Naive thymus-derived CD4-positive, alpha-beta T cell (primary cell): Measurements from ENCODE around the gene CENPQ. TPM values are rescaled to one million over a fixed set of nuclear protein-coding genes. Genes with fewer than 3 reads are reported as not detected.

Experiments used
- ATAC-seq: fragments of 150-1000 bp; cut with Tn5 transposase; 2 replicates; pipeline ENCODE4 v1.10.0; 2021; ENCODE audit warnings: mild to moderate bottlenecking, moderate library complexity
- CTCF ChIA-PET: fragments of 350-600 bp; sonication (Branson Sonifier 250); formaldehyde crosslinking; loops from one replicate; lab custom pipeline; 2021; ENCODE audit warnings: antibody characterized with exemption; lab: Charles Lee
- POLR2A ChIA-PET: fragments of 350-600 bp; sonication (Branson Sonifier 250); formaldehyde crosslinking; loops from one replicate; lab custom pipeline; 2021; ENCODE audit warnings: antibody characterized with exemption, inconsistent platforms; lab: Charles Lee
- DNase-seq, 9 donors: peaks; one replicate each; pipeline versions ENCODE4 v3.0.0 to v3.0.0-alpha.2; 2020 to 2022; ENCODE audit warnings: mixed read lengths in 1 of 9
- H3K27ac ChIP-seq: one replicate; pipeline ENCODE4 v1.7.0; 2013; ENCODE audit warnings: mild to moderate bottlenecking, low read depth, low read length, moderate library complexity
- H3K27me3 ChIP-seq, 2 donors: one replicate each; pipeline ENCODE4 v1.7.0; 2013; ENCODE audit warnings: low read length in 2 of 2, mild to moderate bottlenecking in 2 of 2, moderate library complexity in 2 of 2; ENCODE audit not compliant: control insufficient read depth in 2 of 2, insufficient read depth in 2 of 2
- H3K36me3 ChIP-seq, 3 experiments: 1 replicate in 2 of 3; 2 replicates in 1 of 3; pipeline ENCODE4 v1.7.0; 2013; ENCODE audit warnings: low read length in 3 of 3, mild to moderate bottlenecking in 3 of 3, moderate library complexity in 1 of 3; ENCODE audit not compliant: insufficient read depth in 3 of 3, control insufficient read depth in 2 of 3
- H3K4me1 ChIP-seq, 2 donors: one replicate each; pipeline ENCODE4 v1.7.0; 2013; ENCODE audit warnings: low read length in 2 of 2, mild to moderate bottlenecking in 2 of 2, moderate library complexity in 1 of 2; ENCODE audit not compliant: control insufficient read depth in 2 of 2, insufficient read depth in 2 of 2
- H3K4me3 ChIP-seq: 2 replicates; pipeline ENCODE4 v1.7.0; 2013; ENCODE audit warnings: mild to moderate bottlenecking, low read length
- H3K9me3 ChIP-seq, 3 experiments: 1 replicate in 2 of 3; 2 replicates in 1 of 3; pipeline ENCODE4 v1.7.0; 2013; ENCODE audit warnings: low read length in 3 of 3; ENCODE audit not compliant: control insufficient read depth in 2 of 3
- H3K27ac Mint-ChIP-seq, 9 donors: one replicate each; pipeline ENCODE4 v1.8.0; 2020 to 2022; ENCODE audit warnings: mixed read lengths in 9 of 9, mild to moderate bottlenecking in 8 of 9, moderate library complexity in 5 of 9, inconsistent platforms in 2 of 9
- H3K27me3 Mint-ChIP-seq, 5 donors: one replicate each; pipeline ENCODE4 v1.8.0; 2021 to 2022; ENCODE audit warnings: mixed read lengths in 5 of 5, mild to moderate bottlenecking in 1 of 5
- H3K36me3 Mint-ChIP-seq, 5 donors: one replicate each; pipeline ENCODE4 v1.8.0; 2020 to 2022; ENCODE audit warnings: mixed read lengths in 5 of 5, mild to moderate bottlenecking in 3 of 5, inconsistent platforms in 1 of 5
- H3K4me1 Mint-ChIP-seq, 7 donors: one replicate each; pipeline ENCODE4 v1.8.0; 2020 to 2022; ENCODE audit warnings: mixed read lengths in 7 of 7, mild to moderate bottlenecking in 3 of 7, inconsistent platforms in 1 of 7
- H3K4me3 Mint-ChIP-seq, 10 donors: one replicate each; pipeline ENCODE4 v1.8.0; 2020 to 2022; ENCODE audit warnings: mild to moderate bottlenecking in 10 of 10, mixed read lengths in 10 of 10, moderate library complexity in 6 of 10, inconsistent platforms in 2 of 10
- H3K9me3 Mint-ChIP-seq, 11 donors: one replicate each; pipeline ENCODE4 v1.8.0; 2020 to 2022; ENCODE audit warnings: mixed read lengths in 11 of 11, mild to moderate bottlenecking in 4 of 11, inconsistent platforms in 1 of 11, moderate library complexity in 1 of 11
- intact Hi-C, 2 donors: fragments of 100-400 bp; cut with micrococcal nuclease; formaldehyde crosslinking; loops; one replicate each; pipeline ENCODE4 v1.15.1; 2023
- polyA plus RNA-seq, 2 donors: library from polyadenylated mRNA; unstranded; fragments of 300-500 nt; fragmentation: Illumina TruSeq; gene quantifications; one replicate each; pipeline ENCODE4 v1.2.3, GENCODE V29; 2021
- total RNA-seq, 6 experiments: library from RNA in 5 of 6; stranded (reverse) in 5 of 6; gene quantifications; 1 replicate in 5 of 6; 2 replicates in 1 of 6; pipeline ENCODE4 v1.2.3 and lab custom pipeline; 2021 to 2026

Gene CENPQ
- total and polyA plus RNA-seq, 7 experiments from 2014 or later = 1.2 to 11.4 (median 3.3) TPM

DNA sequence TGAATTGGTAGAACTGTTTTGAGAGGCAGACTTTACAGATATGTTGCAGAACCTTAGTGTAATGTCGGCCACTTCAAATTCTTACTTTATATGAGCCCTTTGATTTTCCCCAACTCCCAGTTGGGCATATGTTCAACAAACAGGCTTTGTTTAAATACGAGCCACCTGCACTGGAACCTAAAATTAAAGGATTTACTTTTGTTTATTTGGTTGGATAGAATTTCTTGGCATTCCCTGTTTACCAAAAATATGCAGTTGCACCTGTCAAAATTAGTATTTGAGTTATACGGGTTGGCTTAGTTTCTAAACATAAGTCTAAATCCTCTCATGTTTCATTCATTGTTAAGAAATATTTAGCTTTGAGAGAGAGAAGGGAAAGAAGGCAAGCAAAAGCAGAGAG lies 34.1 kb downstream of the CENPQ start:
- Histone ChIP-seq H3K27me3 (no peaks in the 10 kb centered on the region), H3K36me3 (no peaks in the 10 kb centered on the region), H3K4me1 (no peaks in the 10 kb centered on the region), H3K27ac (no peak overlapping the region), H3K4me3 (no peak overlapping the region), H3K9me3 (no peaks in the 10 kb centered on the region)
- H3K36me3 Mint-ChIP-seq = peaks cover 0 to 27% (median 4%) of the 10 kb centered on the region in 5 donors
- CTCF ChIA-PET = no interaction called here
- no peaks in the 10 kb centered on the region for H3K9me3 Mint-ChIP-seq
- H3K27ac Mint-ChIP-seq = no peak overlapping the region
- H3K4me3 Mint-ChIP-seq = no peak overlapping the region
- POLR2A ChIA-PET = no interaction called here
- DNase-seq = no peak
- intact Hi-C loops = no loop called here
- ATAC-seq = no peak
- no peaks in the 10 kb centered on the region for H3K4me1 Mint-ChIP-seq
- H3K27me3 Mint-ChIP-seq = peaks cover 0 to 6% (median 0%) of the 10 kb centered on the region in 5 donors

DNA sequence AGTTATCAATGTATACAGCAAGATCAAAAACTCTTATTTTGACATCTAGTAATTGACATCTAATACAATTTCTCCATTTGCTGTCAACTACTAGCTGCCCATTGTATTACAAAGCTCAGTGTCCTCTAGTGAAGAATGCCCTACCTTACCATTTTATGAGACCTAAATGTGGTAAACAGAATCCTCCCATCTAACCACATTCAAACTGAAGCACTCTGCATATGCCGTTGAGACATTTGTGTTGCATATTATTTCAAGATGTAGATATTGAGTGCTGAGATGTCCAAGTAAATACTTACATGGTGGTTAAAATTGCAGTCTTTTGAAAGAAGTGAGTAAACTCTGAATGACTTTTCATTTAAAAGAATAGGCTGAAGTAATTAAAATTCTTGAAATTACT lies 36.0 kb downstream of the CENPQ start:
- Mint-ChIP-seq H3K36me3 (peaks cover 0 to 15% (median 0%) of the 10 kb centered on the region in 5 donors), H3K9me3 (no peaks in the 10 kb centered on the region), H3K4me3 (no peak overlapping the region), H3K27me3 (peaks cover 0 to 11% (median 5%) of the 10 kb centered on the region in 5 donors), H3K27ac (no peak overlapping the region), H3K4me1 (no peaks in the 10 kb centered on the region)
- ChIA-PET CTCF (no interaction called here), POLR2A (no interaction called here)
- Histone ChIP-seq H3K27me3 (no peaks in the 10 kb centered on the region), H3K4me3 (no peak overlapping the region), H3K9me3 (no peaks in the 10 kb centered on the region), H3K4me1 (no peaks in the 10 kb centered on the region), H3K27ac (no peak overlapping the region), H3K36me3 (no peaks in the 10 kb centered on the region)
- DNase-seq (no peak), ATAC-seq (no peak)
- intact Hi-C loops = no loop called here

DNA sequence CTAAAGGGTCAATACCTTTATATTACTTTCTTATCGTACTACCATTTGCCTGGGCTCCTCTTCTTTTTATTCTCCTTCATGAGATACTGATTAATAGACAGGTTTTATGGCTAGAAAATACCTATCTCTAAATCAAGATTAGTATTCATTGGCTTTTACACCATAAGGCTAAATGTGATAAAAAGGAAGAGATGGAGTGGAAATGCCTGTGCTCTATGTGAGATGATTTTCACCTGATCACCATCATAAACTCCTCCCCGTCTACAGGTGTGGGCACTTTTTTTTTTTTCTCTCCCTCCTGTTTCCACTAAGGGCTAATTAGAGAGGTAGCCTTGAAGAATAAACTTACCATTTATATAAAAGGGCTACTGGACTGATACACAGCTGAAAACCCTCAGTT lies 36.5 kb downstream of the CENPQ start, which contains the start of gene GLYATL3:
TSS of gene GLYATL3 (plus strand) at position 301 of the 400 bp plus-strand sequence. CDS start 12,068 bp downstream, outside the sequence.
- Histone ChIP-seq H3K27me3 (no peaks in the 10 kb centered on the region), H3K27ac (no peak within 1 kb of the TSS), H3K4me1 (no peaks in the 10 kb centered on the region), H3K4me3 (no peak within 1 kb of the TSS), H3K9me3 (no peaks in the 10 kb centered on the region), H3K36me3 (no peaks in the 10 kb centered on the region)
- H3K27me3 Mint-ChIP-seq = peaks cover 0 to 11% (median 6%) of the 10 kb centered on the region in 5 donors
- ChIA-PET CTCF (no interaction called here), POLR2A (no interaction called here)
- H3K36me3 Mint-ChIP-seq = peaks cover 0 to 10% (median 0%) of the 10 kb centered on the region in 5 donors
- ATAC-seq = no peak
- no peaks in the 10 kb centered on the region for H3K9me3 Mint-ChIP-seq
- H3K27ac Mint-ChIP-seq = no peak within 1 kb of the TSS
- no peak for DNase-seq
- intact Hi-C loops = no loop called here
- no peaks in the 10 kb centered on the region for H3K4me1 Mint-ChIP-seq
- no peak within 1 kb of the TSS for H3K4me3 Mint-ChIP-seq

DNA sequence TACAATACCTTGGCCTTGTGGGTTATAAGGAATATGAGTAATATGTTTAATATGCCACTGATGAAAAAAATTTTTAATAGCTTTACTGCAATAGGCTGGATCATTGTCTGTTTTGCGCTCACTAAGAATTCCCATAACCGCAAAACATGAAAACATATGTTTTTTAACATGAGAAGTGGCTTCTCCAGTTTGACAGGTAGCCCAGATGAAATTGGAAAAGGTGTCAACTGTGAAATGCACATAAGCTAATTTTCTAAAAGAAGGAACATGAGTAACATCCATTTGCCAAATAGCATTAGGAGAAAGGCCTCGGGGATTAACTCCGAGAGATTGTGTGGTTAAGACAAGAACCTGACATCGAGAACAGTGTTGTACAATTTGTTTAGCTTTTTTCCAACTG lies 41.5 kb downstream of the CENPQ start:
- ATAC-seq = no peak
- no peaks in the 10 kb centered on the region for H3K4me1 ChIP-seq
- H3K4me3 ChIP-seq = no peak overlapping the region
- Mint-ChIP-seq H3K4me3 (no peak overlapping the region), H3K27ac (no peak overlapping the region), H3K27me3 (peaks cover 0 to 24% (median 19%) of the 10 kb centered on the region in 5 donors), H3K4me1 (no peaks in the 10 kb centered on the region), H3K36me3 (no peaks in the 10 kb centered on the region), H3K9me3 (peaks cover 0 to 2% (median 0%) of the 10 kb centered on the region in 11 donors)
- ChIA-PET CTCF (no interaction called here), POLR2A (no interaction called here)
- no peak for DNase-seq
- H3K27me3 ChIP-seq = no peaks in the 10 kb centered on the region
- intact Hi-C loops = no loop called here
- H3K9me3 ChIP-seq = no peaks in the 10 kb centered on the region
- H3K27ac ChIP-seq = no peak overlapping the region
- no peaks in the 10 kb centered on the region for H3K36me3 ChIP-seq

DNA sequence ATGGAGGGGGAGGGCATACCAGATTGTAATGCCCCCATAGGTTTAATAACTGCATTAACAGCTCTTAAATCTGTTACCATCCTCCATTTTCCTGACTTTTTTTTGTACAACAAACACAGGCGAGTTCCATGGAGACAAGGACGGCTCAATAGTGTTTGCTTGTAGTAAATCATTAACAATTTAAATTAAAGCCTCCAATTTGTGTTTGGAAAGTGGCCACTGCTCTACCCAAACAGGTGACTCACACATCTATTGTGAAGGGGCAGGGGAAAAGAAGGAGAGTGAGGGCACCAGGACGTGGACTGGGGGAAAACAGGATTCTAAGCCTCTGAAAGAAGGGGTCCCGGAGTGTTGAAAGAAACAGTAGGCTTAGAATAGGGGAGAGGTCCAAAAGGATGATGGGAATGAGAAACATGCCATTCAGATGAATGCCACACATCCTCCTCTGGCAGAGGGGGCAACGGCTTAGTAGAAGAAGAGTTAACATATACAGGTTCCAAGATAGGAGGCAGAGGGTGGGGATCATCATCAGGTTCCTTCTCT lies 43.5 kb downstream of the CENPQ start:
- POLR2A ChIA-PET = no interaction called here
- no peak overlapping the region for H3K4me3 Mint-ChIP-seq
- H3K27ac ChIP-seq = no peak overlapping the region
- no peaks in the 10 kb centered on the region for H3K36me3 Mint-ChIP-seq
- peaks cover 6 to 25% (median 19%) of the 10 kb centered on the region in 5 donors for H3K27me3 Mint-ChIP-seq
- H3K4me3 ChIP-seq = no peak overlapping the region
- ATAC-seq = no peak
- H3K27me3 ChIP-seq = no peaks in the 10 kb centered on the region
- no peaks in the 10 kb centered on the region for H3K4me1 ChIP-seq
- DNase-seq = no peak
- H3K9me3 ChIP-seq = no peaks in the 10 kb centered on the region
- H3K4me1 Mint-ChIP-seq = no peaks in the 10 kb centered on the region
- no peaks in the 10 kb centered on the region for H3K36me3 ChIP-seq
- H3K9me3 Mint-ChIP-seq = peaks cover 0 to 2% (median 0%) of the 10 kb centered on the region in 11 donors
- intact Hi-C loops = no loop called here
- CTCF ChIA-PET = interaction anchor here (0.6 kb wide), 1 partner anchor 27 kb away, joined by 4 read pairs; no protein-coding TSS in a partner anchor
- H3K27ac Mint-ChIP-seq = no peak overlapping the region

DNA sequence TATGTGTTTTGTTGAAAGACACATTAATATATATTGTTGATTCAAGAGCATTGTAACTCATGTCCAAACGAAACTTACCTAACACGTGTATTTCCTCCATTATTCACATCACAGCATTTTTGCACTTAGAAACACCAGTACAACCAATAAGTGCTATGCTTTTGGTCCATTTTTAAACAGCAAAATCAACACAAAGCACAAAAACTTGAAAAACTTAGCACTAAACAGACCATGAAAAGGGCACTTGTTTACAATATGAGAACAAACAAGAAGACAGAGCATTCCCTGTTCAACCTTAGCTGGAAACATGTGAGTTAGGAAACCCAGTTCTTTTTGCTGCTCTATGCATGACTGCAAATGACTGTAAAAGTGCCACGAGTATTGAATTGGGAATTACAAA lies 46.2 kb downstream of the CENPQ start:
- H3K27me3 Mint-ChIP-seq = peaks cover 11 to 34% (median 21%) of the 10 kb centered on the region in 5 donors

More for the DNA sequence above, 46.2 kb downstream of the CENPQ start:
- Histone ChIP-seq H3K27me3 (no peaks in the 10 kb centered on the region), H3K36me3 (no peaks in the 10 kb centered on the region), H3K9me3 (no peaks in the 10 kb centered on the region), H3K4me1 (no peaks in the 10 kb centered on the region), H3K4me3 (no peak overlapping the region), H3K27ac (no peak overlapping the region)
- intact Hi-C loops = no loop called here
- H3K9me3 Mint-ChIP-seq = peaks cover 0 to 2% (median 0%) of the 10 kb centered on the region in 11 donors
- ATAC-seq (no peak), DNase-seq (no peak)
- no peaks in the 10 kb centered on the region for H3K4me1 Mint-ChIP-seq
- CTCF ChIA-PET = no interaction called here
- H3K36me3 Mint-ChIP-seq = no peaks in the 10 kb centered on the region
- H3K4me3 Mint-ChIP-seq = no peak overlapping the region
- POLR2A ChIA-PET = no interaction called here
- no peak overlapping the region for H3K27ac Mint-ChIP-seq
